Neuronal stem cell (in vitro differentiated cells): Measurements from ENCODE around the gene PLEKHA4.
"Not testable (repeated sequence)": the region's sequence is repeated elsewhere in the genome, so short reads cannot be mapped to it uniquely, and the experiment has no call there.

ENCODE experiments used
- DNase-seq: peaks from one replicate; pipeline ENCODE4 v3.0.0-alpha.2; 2013; ENCODE audit warnings: low spot score
- H2AFZ ChIP-seq: one replicate; pipeline ENCODE4 v1.6.1; 2013; ENCODE audit warnings: mild to moderate bottlenecking, low read length, inconsistent platforms
- H2AK5ac ChIP-seq: 2 replicates; pipeline ENCODE4 v1.6.1; 2013; ENCODE audit warnings: low read depth, mild to moderate bottlenecking, inconsistent platforms, low read length, moderate library complexity, mixed read lengths
- H2BK120ac ChIP-seq: 2 replicates; pipeline ENCODE4 v1.6.1; 2013; ENCODE audit warnings: low read depth, mild to moderate bottlenecking, inconsistent platforms, low read length, moderate library complexity, mixed read lengths
- H2BK12ac ChIP-seq: one replicate; pipeline ENCODE4 v1.6.1; 2013; ENCODE audit warnings: low read length, inconsistent platforms
- H2BK15ac ChIP-seq: 2 replicates; pipeline ENCODE4 v1.6.1; 2013; ENCODE audit warnings: mild to moderate bottlenecking, low read length, inconsistent platforms, mixed read lengths
- H2BK5ac ChIP-seq: one replicate; pipeline ENCODE4 v1.6.1; 2013; ENCODE audit warnings: inconsistent platforms, mild to moderate bottlenecking, low read length, moderate library complexity
- H3K14ac ChIP-seq: one replicate; pipeline ENCODE4 v1.6.1; 2013; ENCODE audit warnings: low read length, inconsistent platforms
- H3K18ac ChIP-seq: 2 replicates; pipeline ENCODE4 v1.6.1; 2013; ENCODE audit warnings: low read length, inconsistent platforms
- H3K23ac ChIP-seq: 2 replicates; pipeline ENCODE4 v1.6.1; 2013; ENCODE audit warnings: low read depth, mild to moderate bottlenecking, mixed read lengths, low read length, inconsistent platforms; ENCODE audit not compliant: poor library complexity
- H3K27ac ChIP-seq: replicated peaks from 3 replicates; pipeline ENCODE4 v1.5.1; 2013; ENCODE audit warnings: low read length, inconsistent platforms
- H3K27me3 ChIP-seq, 3 experiments: 2 replicates each; pipeline ENCODE4 v1.6.1; 2013; ENCODE audit warnings: low read length in 3 of 3, mild to moderate bottlenecking in 2 of 3, inconsistent platforms in 1 of 3, low read depth in 1 of 3, mixed read lengths in 1 of 3, moderate library complexity in 1 of 3; ENCODE audit not compliant: control insufficient read depth in 3 of 3, insufficient read depth in 3 of 3
- H3K36me3 ChIP-seq, 2 donors: replicated peaks in 1 of 2; 2 replicates each; pipeline ENCODE4 v1.6.1; 2013; ENCODE audit warnings: low read length in 2 of 2; ENCODE audit not compliant: control insufficient read depth in 2 of 2, insufficient read depth in 2 of 2
- H3K4ac ChIP-seq: 2 replicates; pipeline ENCODE4 v1.6.1; 2013; ENCODE audit warnings: inconsistent platforms, mild to moderate bottlenecking, low read length, moderate library complexity
- H3K4me1 ChIP-seq, 2 donors: 1 replicate in 1 of 2; 2 replicates in 1 of 2; pipeline ENCODE4 v1.6.1; 2013; ENCODE audit warnings: low read length in 2 of 2, low read depth in 1 of 2; ENCODE audit not compliant: control insufficient read depth in 2 of 2, insufficient read depth in 1 of 2
- H3K4me2 ChIP-seq: one replicate; pipeline ENCODE4 v1.6.1; 2013; ENCODE audit warnings: mild to moderate bottlenecking, low read length, inconsistent platforms; ENCODE audit not compliant: insufficient read depth, poor library complexity, severe bottlenecking
- H3K4me3 ChIP-seq, 2 donors: 2 replicates each; pipeline ENCODE4 v1.5.1; 2013; ENCODE audit warnings: low read length in 2 of 2, mild to moderate bottlenecking in 2 of 2, inconsistent platforms in 1 of 2, moderate library complexity in 1 of 2
- H3K79me1 ChIP-seq: one replicate; pipeline ENCODE4 v1.6.1; 2013; ENCODE audit warnings: low read depth, mild to moderate bottlenecking, inconsistent platforms, low read length, moderate library complexity
- H3K9ac ChIP-seq: one replicate; pipeline ENCODE4 v1.6.1; 2013; ENCODE audit warnings: mild to moderate bottlenecking, low read depth, low read length, inconsistent platforms; ENCODE audit not compliant: poor library complexity
- H3K9me3 ChIP-seq, 2 donors: replicated peaks in 1 of 2; 2 replicates each; pipeline versions ENCODE3 to v1.6.1; 2013; ENCODE audit warnings: low read length in 2 of 2, mild to moderate bottlenecking in 2 of 2, inconsistent platforms in 1 of 2, low read depth in 1 of 2, mixed read lengths in 1 of 2, moderate library complexity in 1 of 2; ENCODE audit not compliant: control insufficient read depth in 2 of 2, insufficient read depth in 1 of 2
- H4K8ac ChIP-seq: one replicate; pipeline ENCODE4 v1.6.1; 2013; ENCODE audit warnings: low read depth, mild to moderate bottlenecking, inconsistent platforms, low read length, moderate library complexity
- H4K91ac ChIP-seq: one replicate; pipeline ENCODE4 v1.6.1; 2013; ENCODE audit warnings: low read length, low read depth, mild to moderate bottlenecking, inconsistent platforms; ENCODE audit not compliant: poor library complexity
- WGBS, 2 donors: extraction: QIAGEN DNeasy Blood & Tissue Kit; methylation state at CpG; one replicate each; pipeline ENCODE4 v1.1.7; 2013; ENCODE audit warnings: missing lambda C conversion rate in 2 of 2, mixed read lengths in 1 of 2; ENCODE audit not compliant: insufficient read length in 2 of 2, insufficient replicate concordance in 1 of 2; ENCODE audit errors: extremely low coverage in 2 of 2; 5-methylcytosine and 5-hydroxymethylcytosine counted together

The PLEKHA4 gene

GRCh38 chr19:48906324-48906723 lies 37.9 kb upstream of the PLEKHA4 start:
- no peak overlapping the region for H3K4me3 ChIP-seq
- WGBS, 2 donors = no CpG with 5 or more reads among the region's 10 CpGs

GRCh38 chr19:48905664-48906063 lies 37.2 kb upstream of the PLEKHA4 start:
- no peak overlapping the region for H2AFZ ChIP-seq
- no peak overlapping the region for H3K4ac ChIP-seq
- no peak overlapping the region for H2AK5ac ChIP-seq
- no peaks in the 10 kb centered on the region for H3K27me3 ChIP-seq
- H3K4me3 ChIP-seq = no peak overlapping the region
- no peak overlapping the region for H3K14ac ChIP-seq
- no peak overlapping the region for H3K18ac ChIP-seq
- H3K79me1 ChIP-seq = peaks cover 3% of the 10 kb centered on the region
- no peak overlapping the region for H2BK120ac ChIP-seq
- no peak overlapping the region for H2BK15ac ChIP-seq
- no peaks in the 10 kb centered on the region for H3K9me3 ChIP-seq
- peaks cover 24 to 70% of the 10 kb centered on the region in 2 donors for H3K36me3 ChIP-seq
- no peak overlapping the region for H3K9ac ChIP-seq
- H4K91ac ChIP-seq = no peak overlapping the region
- H2BK5ac ChIP-seq = no peak overlapping the region
- no peak overlapping the region for H3K27ac ChIP-seq
- DNase-seq = no peak
- H3K4me1 ChIP-seq = peaks cover 5 to 6% of the 10 kb centered on the region in 2 donors
- WGBS, 2 donors = no CpG with 5 or more reads among the region's 14 CpGs
- no peak overlapping the region for H3K4me2 ChIP-seq
- H3K23ac ChIP-seq = no peak overlapping the region
- no peak overlapping the region for H4K8ac ChIP-seq
- H2BK12ac ChIP-seq = no peak overlapping the region

More at GRCh38 chr19:48906324-48906723, 37.9 kb upstream of the PLEKHA4 start:
- H2AK5ac ChIP-seq = no peak overlapping the region
- H4K8ac ChIP-seq = no peak overlapping the region
- peaks cover 3% of the 10 kb centered on the region for H3K79me1 ChIP-seq
- peaks cover 0 to 2% of the 10 kb centered on the region in 2 donors for H3K9me3 ChIP-seq
- no peak overlapping the region for H4K91ac ChIP-seq
- H2BK5ac ChIP-seq = no peak overlapping the region
- no peak overlapping the region for H3K23ac ChIP-seq
- no peak overlapping the region for H2BK120ac ChIP-seq
- no peak overlapping the region for H3K4me2 ChIP-seq
- H2BK15ac ChIP-seq = no peak overlapping the region
- H3K14ac ChIP-seq = no peak overlapping the region
- H3K4me1 ChIP-seq = no peaks in the 10 kb centered on the region
- no peak overlapping the region for H3K4ac ChIP-seq
- no peak overlapping the region for H3K9ac ChIP-seq
- H3K27me3 ChIP-seq = no peaks in the 10 kb centered on the region
- H3K18ac ChIP-seq = no peak overlapping the region
- H3K36me3 ChIP-seq = peaks cover 29 to 76% of the 10 kb centered on the region in 2 donors
- H3K27ac ChIP-seq = no peak overlapping the region
- DNase-seq = no peak
- no peak overlapping the region for H2AFZ ChIP-seq
- no peak overlapping the region for H2BK12ac ChIP-seq

- H2BK12ac ChIP-seq, H3K4me1 ChIP-seq, H3K9ac ChIP-seq, H2BK15ac ChIP-seq, H3K9me3 ChIP-seq, DNase-seq, H2AFZ ChIP-seq, H4K8ac ChIP-seq, H3K27ac ChIP-seq, H2AK5ac ChIP-seq, H3K4me3 ChIP-seq, H2BK5ac ChIP-seq, H3K23ac ChIP-seq, H3K79me1 ChIP-seq, H3K4me2 ChIP-seq, H3K4ac ChIP-seq, H4K91ac ChIP-seq, H3K27me3 ChIP-seq, H3K14ac ChIP-seq, H2BK120ac ChIP-seq, H3K18ac ChIP-seq: not testable (repeated sequence)
- H3K36me3 ChIP-seq = peaks cover 18 to 55% of the 10 kb centered on the region in 2 donors
These were observed 35.4 kb upstream of the PLEKHA4 start for GRCh38 chr19:48903788-48904187.

- H2BK120ac ChIP-seq, H3K27me3 ChIP-seq, H3K23ac ChIP-seq, H3K9ac ChIP-seq, H2BK15ac ChIP-seq, H3K4me1 ChIP-seq, H2BK5ac ChIP-seq, H3K27ac ChIP-seq, H3K4me2 ChIP-seq, H3K18ac ChIP-seq, H3K4me3 ChIP-seq, DNase-seq, H2AK5ac ChIP-seq, H3K79me1 ChIP-seq, H4K8ac ChIP-seq, H2BK12ac ChIP-seq, H4K91ac ChIP-seq, H3K9me3 ChIP-seq, H3K14ac ChIP-seq, H3K4ac ChIP-seq, H2AFZ ChIP-seq: not testable (repeated sequence)
- WGBS, 2 donors = no CpG with 5 or more reads among the region's 7 CpGs
- H3K36me3 ChIP-seq = peaks cover 8 to 42% of the 10 kb centered on the region in 2 donors
These were observed 33.9 kb upstream of the PLEKHA4 start for GRCh38 chr19:48902291-48902690.
